ENCODE measurements around the gene MAML2. TPM values are rescaled to one million over a fixed set of nuclear protein-coding genes. Genes with fewer than 3 reads are reported as not detected.

MAML2 gene
- total RNA-seq, 1 donor from 2014 or later: 1.3 TPM

- FAIRE-seq (no peak), DNase-seq (ENCODE audit: low read depth) (no peak)
- H3K36me3 ChIP-seq (ENCODE audit: control insufficient read depth, insufficient read depth, low read length): no peaks in the 10 kb centered on the region
- H3K27me3 ChIP-seq (ENCODE audit: control insufficient read depth, insufficient read depth, low read length): no peaks in the 10 kb centered on the region
- no peak overlapping the region for H3K4me3 ChIP-seq (ENCODE audit: low read depth, low read length)
- TF ChIP-seq CTCF (IDR thresholded peaks at IDR 0.05; ENCODE audit: insufficient read depth, low read length, severe bottlenecking): no peak
Measured at GRCh38 chr11:96172604-96173003, 170.4 kb downstream of the MAML2 start.

DNA sequence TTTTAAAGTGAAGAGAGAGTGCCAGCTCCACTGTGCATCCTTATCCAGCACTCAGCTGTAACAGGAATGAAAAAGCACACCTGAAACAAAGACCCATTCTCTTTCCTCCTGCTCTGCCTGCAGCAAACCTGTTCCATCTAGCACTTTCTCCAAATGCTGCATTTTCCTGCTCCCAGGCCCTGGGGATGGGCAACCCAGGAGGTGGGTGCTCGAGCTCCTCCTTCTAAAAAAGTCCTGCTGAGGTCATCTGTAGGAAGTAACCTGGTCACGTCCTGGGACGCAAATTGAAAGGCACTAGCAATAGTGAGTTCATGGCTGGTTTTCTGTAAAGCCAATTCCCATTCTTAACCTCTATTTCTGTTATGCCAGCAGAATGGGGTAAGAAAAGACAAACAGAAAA is 173.7 kb downstream of the MAML2 start:
- TF ChIP-seq CTCF (IDR thresholded peaks at IDR 0.05; ENCODE audit: insufficient read depth, low read length, severe bottlenecking): no peak
- H3K4me3 ChIP-seq (ENCODE audit: low read depth, low read length): no peak overlapping the region
- no peaks in the 10 kb centered on the region for H3K27me3 ChIP-seq (ENCODE audit: control insufficient read depth, insufficient read depth, low read length)
- H3K36me3 ChIP-seq (ENCODE audit: control insufficient read depth, insufficient read depth, low read length): no peaks in the 10 kb centered on the region
- DNase-seq (ENCODE audit: low read depth) (no peak), FAIRE-seq (no peak)

GRCh38 chr11:96168623-96169022 is 174.4 kb downstream of the MAML2 start:
- Histone ChIP-seq H3K4me3 (ENCODE audit: low read depth, low read length) (no peak overlapping the region), H3K27me3 (ENCODE audit: control insufficient read depth, insufficient read depth, low read length) (no peaks in the 10 kb centered on the region), H3K36me3 (ENCODE audit: control insufficient read depth, insufficient read depth, low read length) (no peaks in the 10 kb centered on the region)
- DNase-seq (ENCODE audit: low read depth) (peak; percentile 92), FAIRE-seq (no peak)
- TF ChIP-seq CTCF (IDR thresholded peaks at IDR 0.05; ENCODE audit: insufficient read depth, low read length, severe bottlenecking): no peak

- no peak overlapping the region for H3K4me3 ChIP-seq (ENCODE audit: low read depth, low read length)
- DNase-seq (ENCODE audit: low read depth) (no peak), FAIRE-seq (no peak)
- no peak for TF ChIP-seq CTCF (IDR thresholded peaks at IDR 0.05; ENCODE audit: insufficient read depth, low read length, severe bottlenecking)
- H3K36me3 ChIP-seq (ENCODE audit: control insufficient read depth, insufficient read depth, low read length): no peaks in the 10 kb centered on the region
- no peaks in the 10 kb centered on the region for H3K27me3 ChIP-seq (ENCODE audit: control insufficient read depth, insufficient read depth, low read length)
Measured at GRCh38 chr11:96167787-96168186, 175.2 kb downstream of the MAML2 start.

DNA sequence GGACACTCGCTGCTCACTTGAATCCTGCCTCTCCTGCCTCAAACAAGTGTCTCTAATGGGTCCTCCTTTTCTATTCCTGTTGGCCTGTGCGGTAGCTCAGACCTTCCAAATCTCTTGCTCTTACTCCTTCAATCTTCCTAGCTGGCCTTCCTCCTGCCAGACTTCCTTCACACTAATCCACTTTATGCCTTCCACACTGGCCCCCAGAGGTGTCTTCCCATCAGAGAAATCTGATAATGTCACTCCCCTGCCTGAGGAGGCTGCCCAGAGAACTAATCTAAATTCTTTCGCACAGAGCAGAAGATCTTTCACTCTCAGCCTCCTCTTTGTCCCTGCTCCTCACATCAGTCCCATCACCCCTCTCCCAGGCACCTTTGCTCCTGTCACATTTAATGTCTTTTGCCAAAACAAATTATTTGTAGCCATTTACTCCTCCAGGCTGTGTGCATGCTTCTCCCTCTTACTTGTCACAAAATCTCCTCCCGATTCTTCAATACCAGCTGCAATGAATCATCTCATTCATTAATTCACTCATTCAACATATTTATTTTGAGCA is 175.7 kb downstream of the MAML2 start:
- no peaks in the 10 kb centered on the region for H3K36me3 ChIP-seq (ENCODE audit: control insufficient read depth, insufficient read depth, low read length)
- H3K4me3 ChIP-seq (ENCODE audit: low read depth, low read length): no peak overlapping the region
- H3K27me3 ChIP-seq (ENCODE audit: control insufficient read depth, insufficient read depth, low read length): no peaks in the 10 kb centered on the region
- FAIRE-seq (no peak), DNase-seq (ENCODE audit: low read depth) (no peak)
- no peak for TF ChIP-seq CTCF (IDR thresholded peaks at IDR 0.05; ENCODE audit: insufficient read depth, low read length, severe bottlenecking)

DNA sequence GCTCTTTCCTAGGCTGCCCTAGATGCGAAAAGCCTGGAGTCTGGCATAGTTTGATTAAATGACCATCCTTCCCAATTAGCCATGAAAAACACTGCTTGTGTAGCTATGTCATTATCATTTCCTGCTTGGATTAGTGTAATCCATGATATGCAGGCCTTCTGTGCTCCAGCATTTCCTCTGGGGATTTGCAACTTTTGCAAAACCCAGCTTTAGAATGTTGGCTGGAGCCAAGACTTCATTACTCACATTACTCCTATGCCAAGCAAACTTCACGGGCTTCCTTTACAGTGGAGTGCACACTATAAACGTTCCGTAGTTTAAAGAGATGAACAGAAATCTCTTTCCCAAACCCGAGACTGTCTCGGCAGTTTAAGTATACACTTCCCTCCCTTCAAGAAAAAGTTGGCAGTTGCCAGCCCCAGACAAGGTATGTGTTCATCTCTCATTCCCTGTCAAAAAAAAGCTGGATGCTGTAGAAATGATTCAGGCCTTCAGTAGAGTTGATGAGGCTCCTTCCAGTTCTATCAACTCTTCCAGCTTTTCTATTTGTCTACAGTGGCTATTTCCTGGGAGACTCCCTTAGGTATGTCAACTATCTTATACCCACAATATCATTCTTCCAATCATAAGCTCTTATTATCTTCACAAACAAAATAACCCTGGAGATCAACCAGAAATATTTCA is 180.0 kb downstream of the MAML2 start:
- H3K36me3 ChIP-seq (ENCODE audit: control insufficient read depth, insufficient read depth, low read length): no peaks in the 10 kb centered on the region
- TF ChIP-seq CTCF (IDR thresholded peaks at IDR 0.05; ENCODE audit: insufficient read depth, low read length, severe bottlenecking): no peak
- H3K27me3 ChIP-seq (ENCODE audit: control insufficient read depth, insufficient read depth, low read length): no peaks in the 10 kb centered on the region
- FAIRE-seq: peak; percentile 66
- no peak overlapping the region for H3K4me3 ChIP-seq (ENCODE audit: low read depth, low read length)
- peak; percentile 48 for DNase-seq (ENCODE audit: low read depth)
